ENCODE results near the gene DVL3. TPM values are rescaled to one million over a fixed set of nuclear protein-coding genes. Genes with fewer than 3 reads are reported as not detected.

DVL3 gene
- total and polyA plus RNA-seq, 2 donors (not counting 1 experiment from before 2014, with no cell fraction given) = 42.7 to 92.0 TPM

DNA sequence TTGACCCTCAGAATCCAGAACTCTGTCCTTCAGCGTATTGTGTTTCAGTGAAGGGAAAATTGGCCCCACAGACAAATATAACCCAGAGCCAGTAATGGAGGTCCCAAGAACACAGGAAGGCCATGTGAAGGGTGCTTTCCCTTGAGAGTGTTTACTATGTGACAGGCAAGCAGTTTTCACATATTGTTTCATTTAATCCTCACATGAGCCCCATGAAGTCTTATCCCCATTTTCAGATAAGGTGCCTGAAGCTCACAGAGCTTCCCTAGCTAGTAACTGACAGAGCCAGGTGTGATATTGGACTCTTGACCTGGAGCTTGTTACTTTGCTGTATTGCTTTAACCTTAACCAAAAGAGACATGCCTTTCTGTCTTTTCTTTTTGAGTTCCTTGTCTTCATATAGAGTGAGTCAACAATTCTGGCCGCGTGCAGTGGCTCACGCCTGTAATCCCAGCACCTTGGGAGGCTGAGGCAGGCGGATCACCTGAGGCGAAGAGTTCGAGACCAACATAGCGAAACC, 9.4 kb upstream of the DVL3 start:
- Histone ChIP-seq H3K4me3 (ENCODE audit: control extremely low read depth in 1 of 5, extremely low read depth in 1 of 5, insufficient read depth in 1 of 5, low read depth in 2 of 5, low read length in 4 of 5) (no peak overlapping the region), H3K9me3 (ENCODE audit: control extremely low read depth in 1 of 3, control insufficient read depth in 2 of 3, insufficient read depth in 1 of 3, low read length in 2 of 3) (no peaks in the 10 kb centered on the region), H3K4me1 (ENCODE audit: control insufficient read depth in 2 of 2, insufficient read depth in 2 of 2, low read length in 2 of 2) (peaks cover 11 to 12% of the 10 kb centered on the region in 2 donors), H3K27me3 (replicated peaks in 1 of 4; ENCODE audit: control extremely low read depth in 1 of 4, control insufficient read depth in 3 of 4, insufficient read depth in 4 of 4, low read length in 3 of 4) (no peaks in the 10 kb centered on the region), H3K79me2 (ENCODE audit: control insufficient read depth, insufficient read depth, low read length) (no peaks in the 10 kb centered on the region), H4K20me1 (ENCODE audit: control insufficient read depth, insufficient read depth, low read length, poor library complexity, severe bottlenecking) (peaks cover 4% of the 10 kb centered on the region), H3K27ac (ENCODE audit: low read length in 2 of 2) (no peak overlapping the region), H3K9ac (ENCODE audit: low read length) (no peak overlapping the region), H3K4me2 (replicated peaks; ENCODE audit: low read depth, low read length, poor library complexity, severe bottlenecking) (no peak overlapping the region), H3K36me3 (replicated peaks in 1 of 2; ENCODE audit: control extremely low read depth in 1 of 2, control insufficient read depth in 1 of 2, extremely low read depth in 1 of 2, insufficient read depth in 2 of 2, low read length in 1 of 2) (peaks cover 27 to 55% of the 10 kb centered on the region in 2 experiments), H2AFZ (ENCODE audit: insufficient read depth, low read depth, low read length, poor library complexity, severe bottlenecking) (no peak overlapping the region)
- ChIA-PET CTCF (interaction anchor here (0.7 to 3.1 kb wide), 10 partner anchors 9 to 109 kb away, joined by 3 to 15 read pairs (median 5); partner anchors contain the start of genes DVL3, EEF1AKMT4 and EIF2B5), POLR2A (no interaction called here)
- Mint-ChIP-seq H3K27ac (no peak overlapping the region), H3K27me3 (no peaks in the 10 kb centered on the region), H3K4me1 (peaks cover 11% of the 10 kb centered on the region), H3K9me3 (ENCODE audit: insufficient read depth) (no peaks in the 10 kb centered on the region), H3K4me3 (no peak overlapping the region)
- 80% methylated on average over 3 of the region's 8 CpGs for WGBS (ENCODE audit: insufficient coverage)
- ATAC-seq (ENCODE audit: low read depth) = no peak
- TF ChIP-seq, protein P1, sequence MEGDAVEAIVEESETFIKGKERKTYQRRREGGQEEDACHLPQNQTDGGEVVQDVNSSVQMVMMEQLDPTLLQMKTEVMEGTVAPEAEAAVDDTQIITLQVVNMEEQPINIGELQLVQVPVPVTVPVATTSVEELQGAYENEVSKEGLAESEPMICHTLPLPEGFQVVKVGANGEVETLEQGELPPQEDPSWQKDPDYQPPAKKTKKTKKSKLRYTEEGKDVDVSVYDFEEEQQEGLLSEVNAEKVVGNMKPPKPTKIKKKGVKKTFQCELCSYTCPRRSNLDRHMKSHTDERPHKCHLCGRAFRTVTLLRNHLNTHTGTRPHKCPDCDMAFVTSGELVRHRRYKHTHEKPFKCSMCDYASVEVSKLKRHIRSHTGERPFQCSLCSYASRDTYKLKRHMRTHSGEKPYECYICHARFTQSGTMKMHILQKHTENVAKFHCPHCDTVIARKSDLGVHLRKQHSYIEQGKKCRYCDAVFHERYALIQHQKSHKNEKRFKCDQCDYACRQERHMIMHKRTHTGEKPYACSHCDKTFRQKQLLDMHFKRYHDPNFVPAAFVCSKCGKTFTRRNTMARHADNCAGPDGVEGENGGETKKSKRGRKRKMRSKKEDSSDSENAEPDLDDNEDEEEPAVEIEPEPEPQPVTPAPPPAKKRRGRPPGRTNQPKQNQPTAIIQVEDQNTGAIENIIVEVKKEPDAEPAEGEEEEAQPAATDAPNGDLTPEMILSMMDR (IDR thresholded peaks at IDR 0.05) = no peak
- no peak for TF ChIP-seq EZH2 (IDR thresholded peaks at IDR 0.05; ENCODE audit: borderline replicate concordance, insufficient read depth, low read depth, low read length, poor library complexity, severe bottlenecking)
- no peak for DNase-seq
- intact Hi-C loops (cut with micrococcal nuclease) = loop anchor here (1.0 kb wide), 1 partner anchor 104 kb away; no protein-coding TSS in a partner anchor

DNA sequence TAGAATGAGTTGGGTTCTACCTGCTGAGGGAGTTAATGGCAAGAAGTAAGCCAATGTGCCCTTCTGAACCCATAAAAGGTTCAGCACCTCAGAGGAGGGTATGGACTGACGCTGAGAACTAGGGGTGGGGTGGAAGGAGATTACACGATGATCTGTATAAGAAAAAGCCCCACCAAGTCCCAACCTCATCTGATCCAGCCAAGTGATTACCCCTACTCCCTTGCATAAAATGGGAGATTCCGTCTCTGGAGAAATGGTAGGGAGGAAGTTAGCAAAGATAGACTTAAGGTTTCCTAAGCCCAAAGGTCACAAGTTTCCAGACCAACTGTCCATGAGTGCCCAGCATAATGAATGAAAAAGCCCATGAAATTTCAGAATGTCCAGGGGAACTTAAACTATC, 7.1 kb upstream of the DVL3 start:
- no peaks in the 10 kb centered on the region for H3K9me3 ChIP-seq (ENCODE audit: control extremely low read depth in 1 of 3, control insufficient read depth in 2 of 3, insufficient read depth in 1 of 3, low read length in 2 of 3)
- no peak overlapping the region for H3K4me3 ChIP-seq (ENCODE audit: control extremely low read depth in 1 of 5, extremely low read depth in 1 of 5, insufficient read depth in 1 of 5, low read depth in 2 of 5, low read length in 4 of 5)
- POLR2A ChIA-PET = no interaction called here
- CTCF ChIA-PET = no interaction called here
- no peaks in the 10 kb centered on the region for H4K20me1 ChIP-seq (ENCODE audit: control insufficient read depth, insufficient read depth, low read length, poor library complexity, severe bottlenecking)
- H3K79me2 ChIP-seq (ENCODE audit: control insufficient read depth, insufficient read depth, low read length) = no peaks in the 10 kb centered on the region
- no peak overlapping the region for H3K27ac ChIP-seq (ENCODE audit: low read length in 2 of 2)
- H3K4me1 ChIP-seq (ENCODE audit: control insufficient read depth in 2 of 2, insufficient read depth in 2 of 2, low read length in 2 of 2) = peaks cover 11 to 12% of the 10 kb centered on the region in 2 donors
- H3K27ac Mint-ChIP-seq = no peak overlapping the region
- ATAC-seq (ENCODE audit: low read depth) (no peak), DNase-seq (no peak)
- peaks cover 11% of the 10 kb centered on the region for H3K4me1 Mint-ChIP-seq
- intact Hi-C loops (cut with micrococcal nuclease) = no loop called here
- H3K4me2 ChIP-seq (replicated peaks; ENCODE audit: low read depth, low read length, poor library complexity, severe bottlenecking) = no peak overlapping the region
- H3K9me3 Mint-ChIP-seq (ENCODE audit: insufficient read depth) = no peaks in the 10 kb centered on the region
- no peak overlapping the region for H3K4me3 Mint-ChIP-seq
- no peaks in the 10 kb centered on the region for H3K27me3 Mint-ChIP-seq
- TF ChIP-seq, protein P1 (IDR thresholded peaks at IDR 0.05) = no peak
- no peak for TF ChIP-seq EZH2 (IDR thresholded peaks at IDR 0.05; ENCODE audit: borderline replicate concordance, insufficient read depth, low read depth, low read length, poor library complexity, severe bottlenecking)
- peaks cover 13 to 33% of the 10 kb centered on the region in 2 experiments for H3K36me3 ChIP-seq (replicated peaks in 1 of 2; ENCODE audit: control extremely low read depth in 1 of 2, control insufficient read depth in 1 of 2, extremely low read depth in 1 of 2, insufficient read depth in 2 of 2, low read length in 1 of 2)
- H2AFZ ChIP-seq (ENCODE audit: insufficient read depth, low read depth, low read length, poor library complexity, severe bottlenecking) = no peak overlapping the region
- no peaks in the 10 kb centered on the region for H3K27me3 ChIP-seq (replicated peaks in 1 of 4; ENCODE audit: control extremely low read depth in 1 of 4, control insufficient read depth in 3 of 4, insufficient read depth in 4 of 4, low read length in 3 of 4)
- H3K9ac ChIP-seq (ENCODE audit: low read length) = no peak overlapping the region
- WGBS (ENCODE audit: insufficient coverage) = no CpG with 5 or more reads among the region's 3 CpGs
